Omental fat pad (tissue), 4 donors: Measurements from ENCODE around the gene ATP11A. TPM values are rescaled to one million over a fixed set of nuclear protein-coding genes. Genes with fewer than 3 reads are reported as not detected.

Source experiments
- ATAC-seq: fragments of 150-250 bp; one replicate; pipeline ENCODE4 v1.9.1; 2016; ENCODE audit warnings: mild to moderate bottlenecking, moderate library complexity; ENCODE audit not compliant: low FRiP score
- DNase-seq: peaks from one replicate; pipeline ENCODE4 v3.0.0-alpha.2; 2019; ENCODE audit warnings: low spot score
- total RNA-seq, 4 donors: library from RNA; depleted of rRNA; stranded (reverse); fragments of >200 nt; gene quantifications; one replicate each; pipeline ENCODE4 v1.1.0, GENCODE V29; 2016
- TF ChIP-seq, protein P1 (sequence below), 3 donors: fragments of 450-650 bp; IDR thresholded peaks; one replicate each; pipeline ENCODE4 v1.5.1; 2016 to 2017; ENCODE audit warnings: antibody characterized with exemption in 3 of 3, mild to moderate bottlenecking in 3 of 3, moderate library complexity in 2 of 3

The ATP11A gene
- total RNA-seq, 4 donors from 2014 or later = 32.8 to 61.4 (median 45.7) TPM

DNA sequence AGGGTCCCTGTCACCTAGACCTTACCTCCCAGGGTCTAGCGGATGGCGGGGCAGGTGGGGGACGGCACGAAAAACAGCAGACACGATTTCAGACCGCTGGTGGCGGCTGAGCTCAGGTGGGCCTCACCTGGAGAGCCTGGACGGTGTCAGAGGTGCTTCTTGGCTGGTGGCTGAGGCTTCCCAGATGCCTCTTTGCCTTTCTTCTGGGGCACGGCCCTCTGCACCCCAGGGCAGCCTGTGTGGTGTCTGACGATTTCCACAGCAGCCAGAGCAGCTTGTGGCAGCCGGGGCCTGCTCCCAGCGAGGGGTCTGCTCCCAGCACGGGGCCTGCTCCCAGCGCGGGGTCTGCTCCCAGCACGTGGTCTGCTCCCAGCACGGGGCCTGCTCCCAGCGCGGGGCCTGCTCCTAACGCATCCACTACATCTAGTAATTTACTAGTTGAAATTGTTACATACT lies 66.7 kb downstream of the ATP11A start:
- no peak for DNase-seq
- no peak for ATAC-seq
- TF ChIP-seq, protein P1, sequence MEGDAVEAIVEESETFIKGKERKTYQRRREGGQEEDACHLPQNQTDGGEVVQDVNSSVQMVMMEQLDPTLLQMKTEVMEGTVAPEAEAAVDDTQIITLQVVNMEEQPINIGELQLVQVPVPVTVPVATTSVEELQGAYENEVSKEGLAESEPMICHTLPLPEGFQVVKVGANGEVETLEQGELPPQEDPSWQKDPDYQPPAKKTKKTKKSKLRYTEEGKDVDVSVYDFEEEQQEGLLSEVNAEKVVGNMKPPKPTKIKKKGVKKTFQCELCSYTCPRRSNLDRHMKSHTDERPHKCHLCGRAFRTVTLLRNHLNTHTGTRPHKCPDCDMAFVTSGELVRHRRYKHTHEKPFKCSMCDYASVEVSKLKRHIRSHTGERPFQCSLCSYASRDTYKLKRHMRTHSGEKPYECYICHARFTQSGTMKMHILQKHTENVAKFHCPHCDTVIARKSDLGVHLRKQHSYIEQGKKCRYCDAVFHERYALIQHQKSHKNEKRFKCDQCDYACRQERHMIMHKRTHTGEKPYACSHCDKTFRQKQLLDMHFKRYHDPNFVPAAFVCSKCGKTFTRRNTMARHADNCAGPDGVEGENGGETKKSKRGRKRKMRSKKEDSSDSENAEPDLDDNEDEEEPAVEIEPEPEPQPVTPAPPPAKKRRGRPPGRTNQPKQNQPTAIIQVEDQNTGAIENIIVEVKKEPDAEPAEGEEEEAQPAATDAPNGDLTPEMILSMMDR (IDR thresholded peaks at IDR 0.05) = no peak

DNA sequence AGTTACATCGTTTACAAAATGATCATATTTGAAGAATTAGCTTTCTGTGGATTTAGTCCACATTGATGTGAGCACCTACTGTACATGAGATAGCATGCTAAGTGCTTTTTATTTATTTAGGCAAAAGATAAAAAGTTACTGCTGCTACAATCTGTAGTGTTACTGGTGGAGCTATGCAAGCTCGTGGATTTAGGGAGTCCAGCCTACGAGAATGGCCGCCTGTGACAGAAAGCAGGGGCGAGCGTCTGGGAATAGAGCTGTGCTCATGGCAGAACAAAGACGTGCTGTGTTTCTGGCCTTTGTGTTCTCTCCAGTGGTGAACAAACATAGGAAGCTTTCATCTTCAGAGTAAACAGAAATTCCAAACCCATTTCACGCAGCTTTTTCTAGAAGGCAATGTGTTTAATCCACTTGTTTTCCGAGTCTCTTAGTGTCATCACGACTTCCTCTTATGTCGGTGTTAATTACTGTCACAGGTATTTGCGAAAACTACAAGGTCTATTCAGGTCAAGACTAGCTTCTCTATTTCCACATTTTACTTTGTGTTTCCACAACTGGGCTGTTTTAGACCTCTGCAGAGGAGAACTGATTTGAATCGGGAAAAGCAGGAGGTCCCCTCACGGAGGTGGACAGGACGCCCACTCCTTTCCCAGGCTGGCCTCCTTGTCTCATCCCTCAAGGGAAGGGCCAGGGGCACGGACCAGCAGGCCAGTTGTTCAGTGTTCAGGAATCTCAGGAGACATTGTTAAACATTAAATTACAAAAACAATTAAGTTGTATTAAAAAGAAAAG lies 67.3 kb downstream of the ATP11A start:
- DNase-seq (no peak), ATAC-seq (no peak)
- TF ChIP-seq, protein P1 (IDR thresholded peaks at IDR 0.05) = no peak

DNA sequence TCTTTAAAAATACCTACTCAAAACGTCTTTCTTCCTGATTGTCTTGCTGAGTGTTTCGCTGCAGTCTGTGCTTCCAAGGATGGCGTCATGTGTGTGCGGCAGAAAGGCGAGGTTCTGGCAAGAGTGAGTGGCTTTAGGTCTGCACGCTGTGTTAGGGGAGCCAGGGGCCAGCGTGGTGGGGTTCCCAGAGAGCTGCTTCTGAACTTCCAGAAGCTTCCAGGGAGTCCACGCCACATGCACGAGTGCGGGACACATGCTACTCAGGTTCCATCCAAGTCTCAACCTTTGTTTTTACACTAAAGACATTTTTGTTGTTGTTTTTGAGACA lies 67.9 kb downstream of the ATP11A start:
- ATAC-seq (no peak), DNase-seq (no peak)
- TF ChIP-seq, protein P1 (IDR thresholded peaks at IDR 0.05) = no peak

DNA sequence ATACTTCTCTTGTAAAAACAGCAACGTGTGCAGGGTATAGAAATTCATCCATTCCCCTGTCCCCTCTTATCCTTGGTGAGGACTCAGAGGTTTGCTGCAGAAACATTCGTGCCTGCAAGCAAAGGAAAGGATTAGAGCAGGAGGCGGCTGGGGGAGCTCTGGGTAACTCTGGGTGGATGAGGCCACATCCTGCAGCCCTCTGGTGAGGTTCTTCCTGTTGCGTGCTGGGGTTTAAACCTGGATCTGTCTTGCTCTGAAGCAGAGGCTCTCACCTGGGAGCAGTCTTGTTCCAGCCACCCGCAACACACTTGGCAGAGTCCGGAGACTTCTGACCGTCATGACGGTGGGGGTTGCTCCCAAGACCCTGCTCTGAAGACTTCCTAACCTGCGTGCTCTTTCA lies 69.2 kb downstream of the ATP11A start:
- DNase-seq = no peak
- TF ChIP-seq, protein P1 (IDR thresholded peaks at IDR 0.05) = no peak
- no peak for ATAC-seq

DNA sequence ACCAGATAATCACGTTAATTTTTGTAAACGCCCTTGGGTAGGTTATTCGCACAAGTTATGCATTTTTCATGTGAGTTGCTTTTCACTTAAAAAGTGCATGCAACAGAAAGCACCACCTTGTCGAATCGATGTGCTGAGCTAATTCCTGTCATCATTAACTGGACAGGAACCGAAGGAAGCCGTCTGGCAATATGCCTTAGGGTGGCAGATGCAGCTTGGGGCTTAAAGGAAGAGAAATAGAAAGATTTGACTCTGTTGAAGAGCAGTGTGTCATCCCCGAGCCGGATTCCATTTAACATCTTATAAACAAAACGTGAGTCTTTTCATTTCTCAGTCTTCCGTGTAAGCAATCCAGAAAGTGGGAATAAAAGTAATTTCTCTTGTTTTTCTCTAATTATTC lies 70.0 kb downstream of the ATP11A start:
- ATAC-seq (no peak), DNase-seq (no peak)
- TF ChIP-seq, protein P1 (IDR thresholded peaks at IDR 0.05) = no peak

DNA sequence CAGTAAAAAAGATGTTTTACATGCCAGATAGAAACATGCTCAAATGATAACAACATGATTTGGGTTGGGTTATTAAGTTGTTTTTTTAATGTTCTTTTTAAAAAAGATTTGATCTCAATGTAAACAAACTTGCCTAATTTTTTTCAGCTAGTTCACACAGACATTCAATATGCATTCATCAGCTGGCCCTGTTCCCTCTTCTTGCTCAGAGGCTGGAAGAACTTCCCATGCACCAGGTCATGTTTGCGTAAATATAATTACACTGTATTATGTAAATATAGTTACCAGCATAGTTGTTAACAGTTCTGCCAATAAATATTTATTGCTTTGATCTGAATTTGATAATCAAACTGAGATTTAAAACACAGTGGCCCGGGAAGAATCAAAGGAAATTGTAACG lies 70.6 kb downstream of the ATP11A start:
- no peak for DNase-seq
- TF ChIP-seq, protein P1 (IDR thresholded peaks at IDR 0.05) = no peak
- no peak for ATAC-seq

DNA sequence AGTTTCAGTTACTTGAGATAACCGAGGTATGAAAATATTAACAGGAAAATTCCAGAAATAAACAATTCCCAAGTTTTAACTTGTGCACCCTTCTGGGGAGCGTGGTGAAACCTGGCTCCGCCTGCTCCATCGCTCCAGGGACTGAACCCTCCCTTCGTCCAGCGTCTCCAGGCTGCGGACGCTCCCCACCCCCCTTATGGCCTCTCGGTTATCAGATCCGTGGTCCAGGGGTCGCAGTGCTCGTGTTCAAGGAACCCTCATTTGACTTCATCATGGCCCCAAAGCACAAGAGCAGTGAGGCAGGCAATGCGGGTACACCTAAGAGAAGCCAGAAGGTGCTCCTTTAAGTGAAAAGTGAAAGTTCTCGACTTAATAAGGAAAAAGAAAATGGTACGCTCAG lies 71.1 kb downstream of the ATP11A start:
- DNase-seq = no peak

More for the DNA sequence above, 71.1 kb downstream of the ATP11A start:
- peak; percentile 26 for ATAC-seq
- TF ChIP-seq, protein P1 (IDR thresholded peaks at IDR 0.05) = no peak
